Measurements from ENCODE around the gene PHF12. TPM values are rescaled to one million over a fixed set of nuclear protein-coding genes. Genes with fewer than 3 reads are reported as not detected.
A peak's percentile ranks its signal among the peaks of the same experiment; 100 is the strongest.

PHF12 gene
- total and polyA plus RNA-seq, 10 of the 15 experiments (the other 5 are each of a cell fraction or from before 2014, with no cell fraction given) = 1.3 to 43.9 (median 19.2) TPM

DNA sequence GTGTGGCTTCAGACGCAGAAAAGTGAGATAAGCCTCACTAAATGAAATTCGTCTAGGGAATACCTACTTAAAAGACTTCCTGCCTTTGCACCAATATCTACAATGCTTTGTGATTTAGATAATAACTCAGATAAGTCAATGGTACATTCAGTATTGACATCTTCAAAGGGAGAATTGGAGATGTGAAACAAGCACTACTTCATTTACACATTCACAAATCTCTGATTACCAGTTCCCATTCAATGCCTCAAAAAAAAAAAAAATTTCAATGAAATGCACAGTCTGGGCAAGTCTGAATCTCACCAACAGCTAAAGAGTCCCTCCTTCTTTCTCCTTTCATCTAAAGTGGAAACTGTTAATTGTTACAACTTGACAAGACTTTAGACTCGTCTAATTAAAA, 3.7 kb downstream of the PHF12 start (continued):
- TF ChIP-seq, protein P1, sequence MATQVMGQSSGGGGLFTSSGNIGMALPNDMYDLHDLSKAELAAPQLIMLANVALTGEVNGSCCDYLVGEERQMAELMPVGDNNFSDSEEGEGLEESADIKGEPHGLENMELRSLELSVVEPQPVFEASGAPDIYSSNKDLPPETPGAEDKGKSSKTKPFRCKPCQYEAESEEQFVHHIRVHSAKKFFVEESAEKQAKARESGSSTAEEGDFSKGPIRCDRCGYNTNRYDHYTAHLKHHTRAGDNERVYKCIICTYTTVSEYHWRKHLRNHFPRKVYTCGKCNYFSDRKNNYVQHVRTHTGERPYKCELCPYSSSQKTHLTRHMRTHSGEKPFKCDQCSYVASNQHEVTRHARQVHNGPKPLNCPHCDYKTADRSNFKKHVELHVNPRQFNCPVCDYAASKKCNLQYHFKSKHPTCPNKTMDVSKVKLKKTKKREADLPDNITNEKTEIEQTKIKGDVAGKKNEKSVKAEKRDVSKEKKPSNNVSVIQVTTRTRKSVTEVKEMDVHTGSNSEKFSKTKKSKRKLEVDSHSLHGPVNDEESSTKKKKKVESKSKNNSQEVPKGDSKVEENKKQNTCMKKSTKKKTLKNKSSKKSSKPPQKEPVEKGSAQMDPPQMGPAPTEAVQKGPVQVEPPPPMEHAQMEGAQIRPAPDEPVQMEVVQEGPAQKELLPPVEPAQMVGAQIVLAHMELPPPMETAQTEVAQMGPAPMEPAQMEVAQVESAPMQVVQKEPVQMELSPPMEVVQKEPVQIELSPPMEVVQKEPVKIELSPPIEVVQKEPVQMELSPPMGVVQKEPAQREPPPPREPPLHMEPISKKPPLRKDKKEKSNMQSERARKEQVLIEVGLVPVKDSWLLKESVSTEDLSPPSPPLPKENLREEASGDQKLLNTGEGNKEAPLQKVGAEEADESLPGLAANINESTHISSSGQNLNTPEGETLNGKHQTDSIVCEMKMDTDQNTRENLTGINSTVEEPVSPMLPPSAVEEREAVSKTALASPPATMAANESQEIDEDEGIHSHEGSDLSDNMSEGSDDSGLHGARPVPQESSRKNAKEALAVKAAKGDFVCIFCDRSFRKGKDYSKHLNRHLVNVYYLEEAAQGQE (IDR thresholded peaks at IDR 0.05; ENCODE audit: low read depth, low read length) = no peak
- peak; percentile 48; the same call in 1 of the 2 replicates for TF ChIP-seq ZNF384 (IDR thresholded peaks at IDR 0.05; ENCODE audit: borderline replicate concordance, low read depth, low read length)

DNA sequence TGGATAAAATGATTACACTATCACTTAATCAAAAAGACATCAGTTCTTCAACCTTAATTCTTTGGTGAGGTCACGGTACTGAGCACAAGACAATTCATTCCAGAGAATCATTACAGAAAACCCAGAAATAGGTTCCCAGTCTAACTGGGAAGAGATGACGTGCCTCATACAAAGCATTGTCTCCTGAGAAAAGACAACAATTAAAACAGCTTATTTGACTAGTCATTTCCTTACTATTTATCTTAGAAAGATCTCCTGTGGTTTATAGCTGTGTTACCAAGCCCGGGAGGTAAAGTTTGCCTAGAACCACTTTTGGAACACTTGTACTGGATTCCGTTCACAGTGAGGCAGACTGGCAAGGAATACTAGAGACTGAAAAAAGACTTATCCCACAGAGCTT, 5.1 kb downstream of the PHF12 start:
- H3K4me1 ChIP-seq (ENCODE audit: control insufficient read depth, insufficient read depth, low read length) = peaks cover 13% of the 10 kb centered on the region
- no peak for FAIRE-seq
- H3K9me3 ChIP-seq (replicated peaks; ENCODE audit: control insufficient read depth, insufficient read depth, low read length) = no peaks in the 10 kb centered on the region
- no peak overlapping the region for H3K9ac ChIP-seq (ENCODE audit: control insufficient read depth, insufficient read depth, low read length)
- peak overlapping the region; percentile 15; the same call in 1 of the 2 replicates for H3K27ac ChIP-seq (ENCODE audit: control insufficient read depth, insufficient read depth)
- ChIA-PET RAD21 (ENCODE audit: unreplicated experiment) (interaction anchor here (0.6 to 2.0 kb wide), 3 partner anchors 136 to 212 kb away, joined by 3 to 7 read pairs (median 4); no protein-coding TSS in a partner anchor), SMC1A (ENCODE audit: uncharacterized antibody, unreplicated experiment) (interaction anchor here (1.0 to 3.3 kb wide), 7 partner anchors 9 to 196 kb away, joined by 3 to 17 read pairs (median 5); no protein-coding TSS in a partner anchor), POLR2A (interaction anchor here (2.1 to 2.3 kb wide), 2 partner anchors 11 to 19 kb away, joined by 7 to 17 read pairs; no protein-coding TSS in a partner anchor), CTCF (interaction anchor here (1.1 to 5.1 kb wide), 7 partner anchors 19 to 219 kb away, joined by 3 to 24 read pairs (median 8); partner anchors contain the start of gene TLCD1)
- intact Hi-C loops (cut with micrococcal nuclease; ENCODE audit: unreplicated experiment) = no loop called here
- peaks cover 95% of the 10 kb centered on the region for H3K79me2 ChIP-seq (ENCODE audit: control insufficient read depth, insufficient read depth, low read length)
- no peaks in the 10 kb centered on the region for H3K27me3 ChIP-seq (replicated peaks in 1 of 2; ENCODE audit: control insufficient read depth in 2 of 2, insufficient read depth in 2 of 2, low read length in 1 of 2)
- in situ Hi-C loops (cut with MboI) = no loop called here
- BruUV-seq (replicated peaks) = TSS peak; percentile 12
- H3K36me3 ChIP-seq (ENCODE audit: control insufficient read depth in 2 of 2, insufficient read depth in 2 of 2, low read length in 1 of 2) = peaks cover 0 to 9% of the 10 kb centered on the region in 2 experiments; a peak in 3 of 4 replicates
- no peak for DNase-seq (ENCODE audit: low read depth, low spot score)
- H3K4me3 ChIP-seq = 0 out of 2 replicates have a peak overlapping the region, but pooled peaks have one; percentile 53
- H4K20me1 ChIP-seq (ENCODE audit: control insufficient read depth, insufficient read depth) = no peaks in the 10 kb centered on the region
- H3K4me2 ChIP-seq (ENCODE audit: control insufficient read depth, insufficient read depth) = peak overlapping the region; percentile 71
- no peak for ATAC-seq
- WGBS (ENCODE audit: insufficient coverage, insufficient replicate concordance, low lambda C conversion rate, missing lambda C conversion rate) = 55% methylated on average over 4 of the region's 4 CpGs
- H2AFZ ChIP-seq (ENCODE audit: control insufficient read depth, low read depth, low read length) = no peak overlapping the region
- TF ChIP-seq PAX8 (IDR thresholded peaks at IDR 0.05) = no peak
- no peak for TF ChIP-seq POLR2AphosphoS5 (IDR thresholded peaks at IDR 0.05; ENCODE audit: low read length)
- TF ChIP-seq, protein P2, sequence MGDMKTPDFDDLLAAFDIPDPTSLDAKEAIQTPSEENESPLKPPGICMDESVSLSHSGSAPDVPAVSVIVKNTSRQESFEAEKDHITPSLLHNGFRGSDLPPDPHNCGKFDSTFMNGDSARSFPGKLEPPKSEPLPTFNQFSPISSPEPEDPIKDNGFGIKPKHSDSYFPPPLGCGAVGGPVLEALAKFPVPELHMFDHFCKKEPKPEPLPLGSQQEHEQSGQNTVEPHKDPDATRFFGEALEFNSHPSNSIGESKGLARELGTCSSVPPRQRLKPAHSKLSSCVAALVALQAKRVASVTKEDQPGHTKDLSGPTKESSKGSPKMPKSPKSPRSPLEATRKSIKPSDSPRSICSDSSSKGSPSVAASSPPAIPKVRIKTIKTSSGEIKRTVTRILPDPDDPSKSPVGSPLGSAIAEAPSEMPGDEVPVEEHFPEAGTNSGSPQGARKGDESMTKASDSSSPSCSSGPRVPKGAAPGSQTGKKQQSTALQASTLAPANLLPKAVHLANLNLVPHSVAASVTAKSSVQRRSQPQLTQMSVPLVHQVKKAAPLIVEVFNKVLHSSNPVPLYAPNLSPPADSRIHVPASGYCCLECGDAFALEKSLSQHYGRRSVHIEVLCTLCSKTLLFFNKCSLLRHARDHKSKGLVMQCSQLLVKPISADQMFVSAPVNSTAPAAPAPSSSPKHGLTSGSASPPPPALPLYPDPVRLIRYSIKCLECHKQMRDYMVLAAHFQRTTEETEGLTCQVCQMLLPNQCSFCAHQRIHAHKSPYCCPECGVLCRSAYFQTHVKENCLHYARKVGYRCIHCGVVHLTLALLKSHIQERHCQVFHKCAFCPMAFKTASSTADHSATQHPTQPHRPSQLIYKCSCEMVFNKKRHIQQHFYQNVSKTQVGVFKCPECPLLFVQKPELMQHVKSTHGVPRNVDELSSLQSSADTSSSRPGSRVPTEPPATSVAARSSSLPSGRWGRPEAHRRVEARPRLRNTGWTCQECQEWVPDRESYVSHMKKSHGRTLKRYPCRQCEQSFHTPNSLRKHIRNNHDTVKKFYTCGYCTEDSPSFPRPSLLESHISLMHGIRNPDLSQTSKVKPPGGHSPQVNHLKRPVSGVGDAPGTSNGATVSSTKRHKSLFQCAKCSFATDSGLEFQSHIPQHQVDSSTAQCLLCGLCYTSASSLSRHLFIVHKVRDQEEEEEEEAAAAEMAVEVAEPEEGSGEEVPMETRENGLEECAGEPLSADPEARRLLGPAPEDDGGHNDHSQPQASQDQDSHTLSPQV (IDR thresholded peaks at IDR 0.05) = no peak
- TF ChIP-seq ATF7 (IDR thresholded peaks at IDR 0.05; ENCODE audit: low read depth) = peak; percentile 31; the same call in 1 of the 2 replicates
- TF ChIP-seq SIX5 (IDR thresholded peaks at IDR 0.05; ENCODE audit: low read depth, low read length, severe bottlenecking) = no peak
- TF ChIP-seq GATAD2B (conservative IDR thresholded peaks at IDR 0.05; ENCODE audit: low read depth) = no peak
- no peak for TF ChIP-seq POLR2A (IDR thresholded peaks at IDR 0.05; ENCODE audit: low read depth, low read length)
- peak in 1 of 2 experiments; percentile 21; a peak in 1 of 4 replicates for TF ChIP-seq IKZF2 (IDR thresholded peaks at IDR 0.05)
- TF ChIP-seq, protein P3, sequence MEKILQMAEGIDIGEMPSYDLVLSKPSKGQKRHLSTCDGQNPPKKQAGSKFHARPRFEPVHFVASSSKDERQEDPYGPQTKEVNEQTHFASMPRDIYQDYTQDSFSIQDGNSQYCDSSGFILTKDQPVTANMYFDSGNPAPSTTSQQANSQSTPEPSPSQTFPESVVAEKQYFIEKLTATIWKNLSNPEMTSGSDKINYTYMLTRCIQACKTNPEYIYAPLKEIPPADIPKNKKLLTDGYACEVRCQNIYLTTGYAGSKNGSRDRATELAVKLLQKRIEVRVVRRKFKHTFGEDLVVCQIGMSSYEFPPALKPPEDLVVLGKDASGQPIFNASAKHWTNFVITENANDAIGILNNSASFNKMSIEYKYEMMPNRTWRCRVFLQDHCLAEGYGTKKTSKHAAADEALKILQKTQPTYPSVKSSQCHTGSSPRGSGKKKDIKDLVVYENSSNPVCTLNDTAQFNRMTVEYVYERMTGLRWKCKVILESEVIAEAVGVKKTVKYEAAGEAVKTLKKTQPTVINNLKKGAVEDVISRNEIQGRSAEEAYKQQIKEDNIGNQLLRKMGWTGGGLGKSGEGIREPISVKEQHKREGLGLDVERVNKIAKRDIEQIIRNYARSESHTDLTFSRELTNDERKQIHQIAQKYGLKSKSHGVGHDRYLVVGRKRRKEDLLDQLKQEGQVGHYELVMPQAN (conservative IDR thresholded peaks at IDR 0.05) = no peak
- TF ChIP-seq NR2F1 (conservative IDR thresholded peaks at IDR 0.05) = no peak
- peak; percentile 41 for TF ChIP-seq MEF2B (IDR thresholded peaks at IDR 0.05; ENCODE audit: partially characterized antibody, poor library complexity, severe bottlenecking)

Data from GM12878 (cell line).